Keratinocyte (primary cell): ENCODE measurements around the gene INO80D. TPM values are rescaled to one million over a fixed set of nuclear protein-coding genes. Genes with fewer than 3 reads are reported as not detected.
"Not testable (repeated sequence)": the region's sequence is repeated elsewhere in the genome, so short reads cannot be mapped to it uniquely, and the experiment has no call there.

Source experiments
- DNase-seq: peaks from one replicate; pipeline ENCODE4 v3.0.0-alpha.2; 2011; ENCODE audit warnings: low read depth, missing footprints, low spot score
- FAIRE-seq: peaks from 2 replicates; lab custom pipeline; 2011; peaks lifted over from hg19 to GRCh38; lab: Jason Lieb, UNC
- H2AFZ ChIP-seq: 2 replicates; pipeline ENCODE4 v1.6.0; 2012; ENCODE audit warnings: low read length, control low read depth, inconsistent platforms; ENCODE audit not compliant: control insufficient read depth
- H3K27ac ChIP-seq: 2 replicates; pipeline ENCODE4 v1.5.1; 2011; ENCODE audit warnings: low read length; ENCODE audit not compliant: control insufficient read depth, insufficient read depth
- H3K27me3 ChIP-seq: 3 replicates; pipeline ENCODE4 v1.6.0; 2011; ENCODE audit warnings: low read length; ENCODE audit not compliant: control insufficient read depth, insufficient read depth; ENCODE audit errors: extremely low read depth
- H3K36me3 ChIP-seq, 2 experiments: 2 replicates in 1 of 2; 3 replicates in 1 of 2; pipeline ENCODE4 v1.5.1; 2011; ENCODE audit warnings: low read length in 2 of 2, mild to moderate bottlenecking in 1 of 2; ENCODE audit not compliant: control insufficient read depth in 2 of 2, insufficient read depth in 2 of 2; ENCODE audit errors: extremely low read depth in 1 of 2
- H3K4me1 ChIP-seq: 3 replicates; pipeline ENCODE4 v1.5.1; 2011; ENCODE audit warnings: low read length; ENCODE audit not compliant: control insufficient read depth, insufficient read depth; ENCODE audit errors: extremely low read depth
- H3K4me2 ChIP-seq: 3 replicates; pipeline ENCODE4 v1.6.0; 2011; ENCODE audit warnings: low read depth, low read length; ENCODE audit not compliant: control insufficient read depth, insufficient read depth; ENCODE audit errors: extremely low read depth
- H3K4me3 ChIP-seq, 3 experiments: fragments of 200-600 bp in 1 of 3; sonication (generic) in 1 of 3; 2 replicates in 2 of 3; 3 replicates in 1 of 3; pipeline ENCODE4 v1.5.1; 2011 to 2016; ENCODE audit warnings: low read length in 3 of 3, mild to moderate bottlenecking in 3 of 3, control low read depth in 2 of 3, inconsistent platforms in 1 of 3, low read depth in 1 of 3, mixed read lengths in 1 of 3, mixed run types in 1 of 3, moderate library complexity in 1 of 3; ENCODE audit not compliant: control insufficient read depth in 2 of 3, insufficient read depth in 2 of 3; ENCODE audit errors: extremely low read depth in 1 of 3
- H3K79me2 ChIP-seq: 2 replicates; pipeline ENCODE4 v1.6.0; 2012; ENCODE audit warnings: low read length; ENCODE audit not compliant: control insufficient read depth, insufficient read depth
- H3K9ac ChIP-seq: 3 replicates; pipeline ENCODE4 v1.6.0; 2011; ENCODE audit warnings: low read length; ENCODE audit not compliant: control insufficient read depth, insufficient read depth; ENCODE audit errors: extremely low read depth
- H3K9me1 ChIP-seq: 3 replicates; pipeline ENCODE4 v1.6.0; 2011; ENCODE audit warnings: low read length; ENCODE audit not compliant: control insufficient read depth, insufficient read depth; ENCODE audit errors: extremely low read depth
- H3K9me3 ChIP-seq: 2 replicates; pipeline ENCODE4 v1.5.1; 2012; ENCODE audit warnings: low read depth, low read length; ENCODE audit not compliant: control insufficient read depth
- H4K20me1 ChIP-seq: 3 replicates; pipeline ENCODE4 v1.6.0; 2011; ENCODE audit warnings: low read length; ENCODE audit not compliant: control insufficient read depth, insufficient read depth; ENCODE audit errors: extremely low read depth
- CTCF ChIP-seq, 3 experiments: IDR thresholded peaks in 1 of 3; conservative IDR thresholded peaks in 1 of 3; optimal IDR thresholded peaks in 1 of 3; 2 replicates in 2 of 3; 3 replicates in 1 of 3; pipeline versions ENCODE3 to v1.5.1; 2011; ENCODE audit warnings: low read length in 3 of 3, mild to moderate bottlenecking in 3 of 3, moderate library complexity in 2 of 3, control low read depth in 1 of 3, inconsistent platforms in 1 of 3; ENCODE audit not compliant: insufficient read depth in 2 of 3; ENCODE audit errors: extremely low read depth in 1 of 3
- EZH2 ChIP-seq: IDR thresholded peaks from one replicate; pipeline ENCODE4 v1.6.1; 2012; ENCODE audit warnings: inconsistent platforms, mild to moderate bottlenecking, low read length, moderate library complexity
- dilution Hi-C: fragments of 300-500 bp; cut with MboI; formaldehyde crosslinking; loops from one replicate; pipeline ENCODE4 v1.7.0; 2020; ENCODE audit warnings: low sequenced_read_pairs; ENCODE audit not compliant: extremely low pct_ligation_motif_present
- polyA plus RNA-seq, 5 experiments: library from polyadenylated mRNA; depleted of rRNA in 3 of 5; stranded (reverse) in 3 of 5; stranded (forward) in 1 of 5; unstranded in 1 of 5; fragments of >200 nt; gene quantifications; 1 replicate in 1 of 5; 2 replicates in 3 of 5; 3 replicates in 1 of 5; pipeline versions ENCODE4 v1.2.1 to v1.2.3, GENCODE V29; 2011 to 2012; ENCODE audit warnings: missing spikeins in 2 of 5, low read depth in 1 of 5, low replicate concordance in 1 of 5

Gene INO80D
- polyA plus RNA-seq, 1 donor (not counting 4 experiments of a cell fraction or from before 2014, with no cell fraction given): 4.1 TPM

- Histone ChIP-seq H3K4me3 (no peak overlapping the region), H3K4me1 (peaks cover 4% of the 10 kb centered on the region), H3K9me3 (no peaks in the 10 kb centered on the region), H3K36me3 (peaks cover 0 to 6% of the 10 kb centered on the region in 2 experiments), H3K27ac (no peak overlapping the region), H3K4me2 (no peak overlapping the region), H2AFZ (no peak overlapping the region), H3K79me2 (peaks cover 14% of the 10 kb centered on the region), H3K9ac (no peak overlapping the region), H4K20me1 (no peaks in the 10 kb centered on the region), H3K27me3 (no peaks in the 10 kb centered on the region), H3K9me1 (no peaks in the 10 kb centered on the region)
- TF ChIP-seq EZH2 (no peak), CTCF (optimal IDR thresholded peaks at IDR 0.05 in 1 of 3, IDR thresholded peaks at IDR 0.05 in 1 of 3, conservative IDR thresholded peaks at IDR 0.05 in 1 of 3; ENCODE audit: extremely low read depth in 1 of 3, insufficient read depth in 2 of 3, low read length in 3 of 3) (no peak)
- dilution Hi-C loops: no loop called here
- FAIRE-seq (peak; percentile 34), DNase-seq (no peak)
Observed at GRCh38 chr2:206040525-206040924, 45.4 kb downstream of the INO80D start.

- dilution Hi-C loops, DNase-seq, H2AFZ ChIP-seq, H3K27ac ChIP-seq, H3K4me3 ChIP-seq, H3K9ac ChIP-seq, H3K9me1 ChIP-seq, H3K27me3 ChIP-seq, H3K36me3 ChIP-seq, H3K4me2 ChIP-seq, FAIRE-seq, H3K9me3 ChIP-seq, H4K20me1 ChIP-seq, H3K4me1 ChIP-seq: not testable (repeated sequence)
- H3K79me2 ChIP-seq: peaks cover 20% of the 10 kb centered on the region
Observed at GRCh38 chr2:206035393-206035792, 50.6 kb downstream of the INO80D start.

GRCh38 chr2:206033452-206033851 lies 52.5 kb downstream of the INO80D start:
- dilution Hi-C loops, H2AFZ ChIP-seq, H3K36me3 ChIP-seq, H3K9ac ChIP-seq, H4K20me1 ChIP-seq, FAIRE-seq, H3K9me1 ChIP-seq, H3K9me3 ChIP-seq, H3K27me3 ChIP-seq, H3K4me1 ChIP-seq, DNase-seq, H3K4me2 ChIP-seq, H3K27ac ChIP-seq, H3K4me3 ChIP-seq: not testable (repeated sequence)
- peaks cover 20% of the 10 kb centered on the region for H3K79me2 ChIP-seq
